CD14-positive monocyte (primary cell): ENCODE measurements around the gene AEBP2. TPM values are rescaled to one million over a fixed set of nuclear protein-coding genes. Genes with fewer than 3 reads are reported as not detected.
A peak's percentile ranks its signal among the peaks of the same experiment; 100 is the strongest.
"Not testable (repeated sequence)": the region's sequence is repeated elsewhere in the genome, so short reads cannot be mapped to it uniquely, and the experiment has no call there.

ENCODE experiments used
- DNase-seq, 3 donors: peaks; one replicate each; pipeline ENCODE4 v3.0.0-alpha.2; 2011 to 2022
- H2AFZ ChIP-seq: 2 replicates; pipeline ENCODE4 v1.6.0; 2012; ENCODE audit warnings: mild to moderate bottlenecking, low read depth, low read length, inconsistent platforms; ENCODE audit not compliant: insufficient read depth, poor library complexity, severe bottlenecking
- H3K27ac ChIP-seq, 2 donors: 1 replicate in 1 of 2; 2 replicates in 1 of 2; pipeline ENCODE4 v1.5.1; 2012 to 2013; ENCODE audit warnings: low read length in 2 of 2, control low read depth in 1 of 2, inconsistent platforms in 1 of 2, low read depth in 1 of 2, mild to moderate bottlenecking in 1 of 2
- H3K27me3 ChIP-seq, 2 donors: one replicate each; pipeline versions ENCODE4 v1.6.0 to v1.6.1; 2011 to 2013; ENCODE audit warnings: low read length in 2 of 2; ENCODE audit not compliant: control insufficient read depth in 2 of 2, insufficient read depth in 2 of 2
- H3K36me3 ChIP-seq, 2 donors: replicated peaks in 1 of 2; 1 replicate in 1 of 2; 2 replicates in 1 of 2; pipeline versions ENCODE4 v1.5.1 to v1.6.1; 2012 to 2013; ENCODE audit warnings: low read length in 2 of 2, control low read depth in 1 of 2, inconsistent platforms in 1 of 2, mild to moderate bottlenecking in 1 of 2; ENCODE audit not compliant: insufficient read depth in 2 of 2, control insufficient read depth in 1 of 2
- H3K4me1 ChIP-seq, 2 donors: 1 replicate in 1 of 2; 2 replicates in 1 of 2; pipeline versions ENCODE4 v1.5.1 to v1.6.1; 2012 to 2013; ENCODE audit warnings: low read length in 2 of 2, control low read depth in 1 of 2, inconsistent platforms in 1 of 2, mild to moderate bottlenecking in 1 of 2, moderate library complexity in 1 of 2; ENCODE audit not compliant: insufficient read depth in 2 of 2, control insufficient read depth in 1 of 2
- H3K4me2 ChIP-seq: replicated peaks from 2 replicates; pipeline ENCODE3; 2012; ENCODE audit warnings: low read length, moderate library complexity, mild to moderate bottlenecking; ENCODE audit not compliant: poor library complexity, severe bottlenecking; ENCODE audit errors: extremely low read depth
- H3K4me3 ChIP-seq, 3 experiments: fragments of 200-600 bp in 1 of 3; sonication (generic) in 1 of 3; replicated peaks in 1 of 3; 1 replicate in 2 of 3; 2 replicates in 1 of 3; pipeline ENCODE4 v1.5.1; 2011 to 2013; ENCODE audit warnings: low read length in 3 of 3, mild to moderate bottlenecking in 3 of 3, control low read depth in 2 of 3, low read depth in 2 of 3, inconsistent platforms in 1 of 3, moderate library complexity in 1 of 3
- H3K79me2 ChIP-seq: 2 replicates; pipeline ENCODE4 v1.6.0; 2012; ENCODE audit warnings: mild to moderate bottlenecking, control low read depth, inconsistent platforms, low read length, moderate library complexity; ENCODE audit not compliant: insufficient read depth
- H3K9ac ChIP-seq: 2 replicates; pipeline ENCODE4 v1.6.0; 2017; ENCODE audit warnings: low read length, mild to moderate bottlenecking; ENCODE audit not compliant: insufficient read depth, poor library complexity, severe bottlenecking
- H3K9me3 ChIP-seq, 2 donors: replicated peaks in 1 of 2; 1 replicate in 1 of 2; 2 replicates in 1 of 2; pipeline versions ENCODE4 v1.5.1 to v1.6.1; 2012 to 2013; ENCODE audit warnings: low read length in 2 of 2, control low read depth in 1 of 2; ENCODE audit not compliant: control insufficient read depth in 1 of 2, insufficient read depth in 1 of 2
- H4K20me1 ChIP-seq: 2 replicates; pipeline ENCODE4 v1.6.0; 2012; ENCODE audit warnings: mild to moderate bottlenecking, low read length, control low read depth, moderate library complexity; ENCODE audit not compliant: insufficient read depth
- H3K27ac Mint-ChIP-seq, 7 donors: one replicate each; pipeline ENCODE4 v1.8.0; 2020; ENCODE audit warnings: mild to moderate bottlenecking in 7 of 7, mixed read lengths in 7 of 7, moderate library complexity in 6 of 7, inconsistent platforms in 2 of 7
- H3K27me3 Mint-ChIP-seq, 3 donors: one replicate each; pipeline ENCODE4 v1.8.0; 2021 to 2022; ENCODE audit warnings: low read depth in 3 of 3, mild to moderate bottlenecking in 3 of 3, mixed read lengths in 3 of 3, moderate library complexity in 3 of 3, inconsistent platforms in 1 of 3
- H3K36me3 Mint-ChIP-seq, 2 donors: one replicate each; pipeline ENCODE4 v1.8.0; 2020; ENCODE audit warnings: mixed read lengths in 2 of 2, inconsistent platforms in 1 of 2, mild to moderate bottlenecking in 1 of 2
- H3K4me1 Mint-ChIP-seq: one replicate; pipeline ENCODE4 v1.8.0; 2020; ENCODE audit warnings: mild to moderate bottlenecking, mixed read lengths
- H3K4me3 Mint-ChIP-seq, 2 donors: one replicate each; pipeline ENCODE4 v1.8.0; 2020; ENCODE audit warnings: mild to moderate bottlenecking in 2 of 2, mixed read lengths in 2 of 2, moderate library complexity in 1 of 2
- H3K9me3 Mint-ChIP-seq, 7 donors: one replicate each; pipeline ENCODE4 v1.8.0; 2020 to 2022; ENCODE audit warnings: mixed read lengths in 7 of 7, mild to moderate bottlenecking in 6 of 7, moderate library complexity in 6 of 7, inconsistent platforms in 2 of 7
- whole genome bisulfite sequencing: methylation state at CpG from one replicate; pipeline ENCODE4 v1.1.5; 2013; ENCODE audit warnings: missing lambda C conversion rate; ENCODE audit not compliant: insufficient coverage; 5-methylcytosine and 5-hydroxymethylcytosine counted together
- intact Hi-C, 2 donors: fragments of 100-400 bp; cut with micrococcal nuclease; formaldehyde crosslinking; loops; one replicate each; pipeline versions ENCODE4 v1.15.0 to v1.15.1; 2023
- polyA plus RNA-seq, 3 donors: library from polyadenylated mRNA; depleted of rRNA in 1 of 3; unstranded in 2 of 3; stranded (reverse) in 1 of 3; fragments of 300-500 nt in 2 of 3; fragments of >200 nt in 1 of 3; fragmentation: Illumina TruSeq in 2 of 3; gene quantifications; 1 replicate in 2 of 3; 2 replicates in 1 of 3; pipeline ENCODE4 v1.2.3, GENCODE V29; 2012 to 2021
- TF ChIP-seq, protein P1 (sequence below): fragments of 200-600 bp; IDR thresholded peaks from one replicate; pipeline ENCODE4 v1.8.0; 2022; ENCODE audit warnings: antibody characterized with exemption, mild to moderate bottlenecking

The AEBP2 gene
- polyA plus RNA-seq, 3 donors = 3.0 to 8.0 (median 4.4) TPM

- Mint-ChIP-seq H3K9me3 (peaks cover 0 to 13% (median 5%) of the 10 kb centered on the region in 7 donors), H3K4me1 (peaks cover 5% of the 10 kb centered on the region), H3K27me3 (peaks cover 0 to 4% (median 1%) of the 10 kb centered on the region in 3 donors), H3K27ac (no peak overlapping the region), H3K36me3 (no peaks in the 10 kb centered on the region), H3K4me3 (no peak overlapping the region)
- H3K9ac ChIP-seq = no peak overlapping the region
- H3K4me2 ChIP-seq = no peak overlapping the region
- 60% methylated on average over 1 of the region's 5 CpGs for WGBS
- H3K79me2 ChIP-seq = no peaks in the 10 kb centered on the region
- peak in 1 of 3 donors; percentile 11 for DNase-seq
- H3K4me1 ChIP-seq = no peaks in the 10 kb centered on the region
- intact Hi-C loops = no loop called here
- no peak overlapping the region for H2AFZ ChIP-seq
- no peaks in the 10 kb centered on the region for H3K9me3 ChIP-seq
- no peak overlapping the region for H3K4me3 ChIP-seq
- no peaks in the 10 kb centered on the region for H4K20me1 ChIP-seq
- TF ChIP-seq, protein P1, sequence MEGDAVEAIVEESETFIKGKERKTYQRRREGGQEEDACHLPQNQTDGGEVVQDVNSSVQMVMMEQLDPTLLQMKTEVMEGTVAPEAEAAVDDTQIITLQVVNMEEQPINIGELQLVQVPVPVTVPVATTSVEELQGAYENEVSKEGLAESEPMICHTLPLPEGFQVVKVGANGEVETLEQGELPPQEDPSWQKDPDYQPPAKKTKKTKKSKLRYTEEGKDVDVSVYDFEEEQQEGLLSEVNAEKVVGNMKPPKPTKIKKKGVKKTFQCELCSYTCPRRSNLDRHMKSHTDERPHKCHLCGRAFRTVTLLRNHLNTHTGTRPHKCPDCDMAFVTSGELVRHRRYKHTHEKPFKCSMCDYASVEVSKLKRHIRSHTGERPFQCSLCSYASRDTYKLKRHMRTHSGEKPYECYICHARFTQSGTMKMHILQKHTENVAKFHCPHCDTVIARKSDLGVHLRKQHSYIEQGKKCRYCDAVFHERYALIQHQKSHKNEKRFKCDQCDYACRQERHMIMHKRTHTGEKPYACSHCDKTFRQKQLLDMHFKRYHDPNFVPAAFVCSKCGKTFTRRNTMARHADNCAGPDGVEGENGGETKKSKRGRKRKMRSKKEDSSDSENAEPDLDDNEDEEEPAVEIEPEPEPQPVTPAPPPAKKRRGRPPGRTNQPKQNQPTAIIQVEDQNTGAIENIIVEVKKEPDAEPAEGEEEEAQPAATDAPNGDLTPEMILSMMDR = no peak
- H3K27me3 ChIP-seq = no peaks in the 10 kb centered on the region
- H3K36me3 ChIP-seq = no peaks in the 10 kb centered on the region
- no peak overlapping the region for H3K27ac ChIP-seq
These were observed 11.0 kb upstream of the AEBP2 start for GRCh38 chr12:19428246-19428645.

- H3K4me2 ChIP-seq, intact Hi-C loops, H3K27ac ChIP-seq, H3K79me2 ChIP-seq, H3K36me3 Mint-ChIP-seq, H3K4me1 Mint-ChIP-seq, H3K4me3 Mint-ChIP-seq, H3K4me3 ChIP-seq, H3K36me3 ChIP-seq, H3K9ac ChIP-seq, DNase-seq, H3K27me3 ChIP-seq, H4K20me1 ChIP-seq, H3K4me1 ChIP-seq, H2AFZ ChIP-seq, H3K27me3 Mint-ChIP-seq, H3K27ac Mint-ChIP-seq, H3K9me3 ChIP-seq: not testable (repeated sequence)
- peaks cover 0 to 11% (median 5%) of the 10 kb centered on the region in 7 donors for H3K9me3 Mint-ChIP-seq
- WGBS = no CpG with 5 or more reads among the region's 2 CpGs
These were observed 9.8 kb upstream of the AEBP2 start for GRCh38 chr12:19429491-19429890.
